Measurements from ENCODE around the gene RLF. TPM values are rescaled to one million over a fixed set of nuclear protein-coding genes. Genes with fewer than 3 reads are reported as not detected.
"Not testable (repeated sequence)": the region's sequence is repeated elsewhere in the genome, so short reads cannot be mapped to it uniquely, and the experiment has no call there.

The RLF gene
- total RNA-seq, 1 donor from 2014 or later: 14.0 TPM

GRCh38 chr1:40183055-40183710 is 22.0 kb downstream of the RLF start:
- H3K27me3 Mint-ChIP-seq (ENCODE audit: unreplicated experiment): no peaks in the 10 kb centered on the region
- H3K4me1 Mint-ChIP-seq (ENCODE audit: unreplicated experiment): peaks cover 20% of the 10 kb centered on the region
- no peaks in the 10 kb centered on the region for H3K9me3 Mint-ChIP-seq (ENCODE audit: unreplicated experiment)
- H3K4me3 Mint-ChIP-seq (ENCODE audit: unreplicated experiment): no peak overlapping the region
- no peak for DNase-seq (ENCODE audit: extremely low spot score, unreplicated experiment)
- H3K27ac Mint-ChIP-seq (ENCODE audit: unreplicated experiment): no peak overlapping the region
- H3K36me3 Mint-ChIP-seq (ENCODE audit: unreplicated experiment): no peaks in the 10 kb centered on the region
- TF ChIP-seq, protein P1, sequence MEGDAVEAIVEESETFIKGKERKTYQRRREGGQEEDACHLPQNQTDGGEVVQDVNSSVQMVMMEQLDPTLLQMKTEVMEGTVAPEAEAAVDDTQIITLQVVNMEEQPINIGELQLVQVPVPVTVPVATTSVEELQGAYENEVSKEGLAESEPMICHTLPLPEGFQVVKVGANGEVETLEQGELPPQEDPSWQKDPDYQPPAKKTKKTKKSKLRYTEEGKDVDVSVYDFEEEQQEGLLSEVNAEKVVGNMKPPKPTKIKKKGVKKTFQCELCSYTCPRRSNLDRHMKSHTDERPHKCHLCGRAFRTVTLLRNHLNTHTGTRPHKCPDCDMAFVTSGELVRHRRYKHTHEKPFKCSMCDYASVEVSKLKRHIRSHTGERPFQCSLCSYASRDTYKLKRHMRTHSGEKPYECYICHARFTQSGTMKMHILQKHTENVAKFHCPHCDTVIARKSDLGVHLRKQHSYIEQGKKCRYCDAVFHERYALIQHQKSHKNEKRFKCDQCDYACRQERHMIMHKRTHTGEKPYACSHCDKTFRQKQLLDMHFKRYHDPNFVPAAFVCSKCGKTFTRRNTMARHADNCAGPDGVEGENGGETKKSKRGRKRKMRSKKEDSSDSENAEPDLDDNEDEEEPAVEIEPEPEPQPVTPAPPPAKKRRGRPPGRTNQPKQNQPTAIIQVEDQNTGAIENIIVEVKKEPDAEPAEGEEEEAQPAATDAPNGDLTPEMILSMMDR (IDR thresholded peaks at IDR 0.05): peak; percentile 49

GRCh38 chr1:40184193-40184592 is 23.0 kb downstream of the RLF start:
- Mint-ChIP-seq H3K4me1 (ENCODE audit: unreplicated experiment) (peaks cover 19% of the 10 kb centered on the region), H3K9me3 (ENCODE audit: unreplicated experiment) (no peaks in the 10 kb centered on the region), H3K4me3 (ENCODE audit: unreplicated experiment) (no peak overlapping the region), H3K36me3 (ENCODE audit: unreplicated experiment) (no peaks in the 10 kb centered on the region), H3K27ac (ENCODE audit: unreplicated experiment) (no peak overlapping the region), H3K27me3 (ENCODE audit: unreplicated experiment) (no peaks in the 10 kb centered on the region)
- DNase-seq (ENCODE audit: extremely low spot score, unreplicated experiment): no peak
- TF ChIP-seq, protein P1 (IDR thresholded peaks at IDR 0.05): no peak

DNA sequence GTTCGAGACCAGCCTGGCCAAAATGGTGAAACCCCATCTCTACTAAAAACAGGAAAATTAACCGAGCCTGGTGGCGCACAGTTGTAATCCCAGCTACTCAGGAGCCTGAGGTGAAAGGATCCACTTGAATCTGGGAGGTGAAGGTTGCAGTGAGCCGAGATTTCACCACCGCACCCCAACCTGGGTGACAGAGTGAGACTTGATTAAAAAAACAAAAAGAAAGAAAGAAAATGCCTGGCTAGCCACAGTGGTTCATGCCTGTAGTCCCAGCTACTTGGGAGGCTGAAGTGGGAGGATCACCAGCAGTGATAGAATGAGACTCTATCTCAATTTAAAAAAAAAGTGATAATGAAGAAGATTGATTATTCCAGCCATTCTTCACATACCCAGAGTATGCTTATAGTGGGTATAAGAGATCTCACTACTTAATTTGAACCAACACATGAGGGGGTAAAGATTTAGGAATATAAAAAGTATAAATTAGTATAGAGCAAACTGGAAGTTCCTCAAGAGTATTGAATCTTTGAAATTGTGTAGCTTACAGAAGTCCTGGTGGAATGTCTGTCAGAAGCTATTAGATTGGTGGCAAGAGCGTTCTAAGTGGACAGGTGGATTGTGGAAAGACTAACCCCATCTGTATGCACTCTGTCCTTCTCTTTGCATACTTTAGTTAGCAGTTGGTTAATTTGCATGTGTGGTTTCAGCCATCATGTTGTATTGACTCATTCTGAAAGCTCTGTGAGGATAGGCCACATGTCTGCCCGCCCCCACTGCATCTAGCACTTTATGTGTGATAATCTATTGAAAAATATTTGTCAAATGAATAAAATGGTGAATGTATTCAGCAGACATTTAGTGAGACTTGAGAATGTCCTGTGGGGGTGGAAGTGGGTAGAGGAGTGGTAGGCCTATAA is 25.0 kb downstream of the RLF start:
- no peaks in the 10 kb centered on the region for H3K9me3 Mint-ChIP-seq (ENCODE audit: unreplicated experiment)
- no peak for DNase-seq (ENCODE audit: extremely low spot score, unreplicated experiment)
- H3K4me1 Mint-ChIP-seq (ENCODE audit: unreplicated experiment): peaks cover 14% of the 10 kb centered on the region
- no peak overlapping the region for H3K27ac Mint-ChIP-seq (ENCODE audit: unreplicated experiment)
- no peak overlapping the region for H3K4me3 Mint-ChIP-seq (ENCODE audit: unreplicated experiment)
- H3K36me3 Mint-ChIP-seq (ENCODE audit: unreplicated experiment): peaks cover 9% of the 10 kb centered on the region
- no peaks in the 10 kb centered on the region for H3K27me3 Mint-ChIP-seq (ENCODE audit: unreplicated experiment)
- TF ChIP-seq, protein P1 (IDR thresholded peaks at IDR 0.05): no peak

DNA sequence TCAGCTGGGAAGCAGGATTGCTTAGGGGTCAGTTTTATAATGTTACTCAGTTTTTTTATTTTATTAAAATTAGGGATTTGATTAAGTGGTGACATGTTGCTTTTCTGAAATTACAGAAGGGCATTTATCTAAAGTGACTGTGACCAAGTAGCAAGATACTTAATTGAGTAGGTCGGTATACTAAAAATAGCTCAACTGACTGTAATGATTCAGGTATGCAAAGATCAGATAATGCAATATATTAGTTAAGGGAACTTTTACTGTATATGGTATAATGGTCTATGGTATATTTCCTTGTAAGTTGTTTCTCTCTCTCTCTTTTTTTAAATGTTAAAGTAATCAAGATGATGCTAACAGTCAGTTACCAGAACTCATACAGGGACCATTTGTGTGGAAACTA is 26.2 kb downstream of the RLF start:
- H3K27me3 Mint-ChIP-seq (ENCODE audit: unreplicated experiment): no peaks in the 10 kb centered on the region
- H3K36me3 Mint-ChIP-seq (ENCODE audit: unreplicated experiment): peaks cover 9% of the 10 kb centered on the region
- no peaks in the 10 kb centered on the region for H3K9me3 Mint-ChIP-seq (ENCODE audit: unreplicated experiment)
- H3K4me3 Mint-ChIP-seq (ENCODE audit: unreplicated experiment): no peak overlapping the region
- H3K4me1 Mint-ChIP-seq (ENCODE audit: unreplicated experiment): peaks cover 14% of the 10 kb centered on the region
- TF ChIP-seq, protein P1 (IDR thresholded peaks at IDR 0.05): no peak
- no peak for DNase-seq (ENCODE audit: extremely low spot score, unreplicated experiment)
- no peak overlapping the region for H3K27ac Mint-ChIP-seq (ENCODE audit: unreplicated experiment)

GRCh38 chr1:40194639-40195038 is 33.5 kb downstream of the RLF start:
- H3K4me1 Mint-ChIP-seq (ENCODE audit: unreplicated experiment); DNase-seq (ENCODE audit: extremely low spot score, unreplicated experiment); H3K4me3 Mint-ChIP-seq (ENCODE audit: unreplicated experiment); H3K9me3 Mint-ChIP-seq (ENCODE audit: unreplicated experiment); H3K27me3 Mint-ChIP-seq (ENCODE audit: unreplicated experiment); H3K27ac Mint-ChIP-seq (ENCODE audit: unreplicated experiment): not testable (repeated sequence)
- peaks cover 35% of the 10 kb centered on the region for H3K36me3 Mint-ChIP-seq (ENCODE audit: unreplicated experiment)

Data from osteocyte (in vitro differentiated cells).